Measurements from ENCODE around the gene NPY5R. TPM values are rescaled to one million over a fixed set of nuclear protein-coding genes. Genes with fewer than 3 reads are reported as not detected.

The NPY5R gene
- total RNA-seq, 1 donor = not detected

DNA sequence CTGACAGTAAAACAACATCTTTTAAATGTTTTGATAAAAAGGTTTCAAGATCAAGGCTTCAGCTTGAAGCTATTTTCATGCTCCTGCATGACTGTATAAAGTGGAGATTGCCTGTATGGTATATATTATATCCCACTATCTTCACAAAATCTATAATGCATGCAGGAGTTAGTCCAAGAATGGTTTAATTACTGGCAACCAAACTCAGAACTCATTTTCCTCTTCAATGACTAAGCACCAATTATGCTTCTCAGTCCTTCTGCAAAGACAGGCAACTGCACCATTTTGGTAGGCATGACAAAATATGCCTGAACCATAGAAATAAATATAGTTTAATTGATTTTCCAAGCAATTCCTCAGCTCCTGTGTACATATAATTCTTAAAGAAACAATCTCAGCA is 54.5 kb downstream of the NPY5R start:
- no peak overlapping the region for H3K4me2 ChIP-seq (ENCODE audit: insufficient read depth, low read length)
- TF ChIP-seq, protein P1, sequence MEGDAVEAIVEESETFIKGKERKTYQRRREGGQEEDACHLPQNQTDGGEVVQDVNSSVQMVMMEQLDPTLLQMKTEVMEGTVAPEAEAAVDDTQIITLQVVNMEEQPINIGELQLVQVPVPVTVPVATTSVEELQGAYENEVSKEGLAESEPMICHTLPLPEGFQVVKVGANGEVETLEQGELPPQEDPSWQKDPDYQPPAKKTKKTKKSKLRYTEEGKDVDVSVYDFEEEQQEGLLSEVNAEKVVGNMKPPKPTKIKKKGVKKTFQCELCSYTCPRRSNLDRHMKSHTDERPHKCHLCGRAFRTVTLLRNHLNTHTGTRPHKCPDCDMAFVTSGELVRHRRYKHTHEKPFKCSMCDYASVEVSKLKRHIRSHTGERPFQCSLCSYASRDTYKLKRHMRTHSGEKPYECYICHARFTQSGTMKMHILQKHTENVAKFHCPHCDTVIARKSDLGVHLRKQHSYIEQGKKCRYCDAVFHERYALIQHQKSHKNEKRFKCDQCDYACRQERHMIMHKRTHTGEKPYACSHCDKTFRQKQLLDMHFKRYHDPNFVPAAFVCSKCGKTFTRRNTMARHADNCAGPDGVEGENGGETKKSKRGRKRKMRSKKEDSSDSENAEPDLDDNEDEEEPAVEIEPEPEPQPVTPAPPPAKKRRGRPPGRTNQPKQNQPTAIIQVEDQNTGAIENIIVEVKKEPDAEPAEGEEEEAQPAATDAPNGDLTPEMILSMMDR (IDR thresholded peaks at IDR 0.05; ENCODE audit: extremely low read depth, low read depth, low read length) = no peak

DNA sequence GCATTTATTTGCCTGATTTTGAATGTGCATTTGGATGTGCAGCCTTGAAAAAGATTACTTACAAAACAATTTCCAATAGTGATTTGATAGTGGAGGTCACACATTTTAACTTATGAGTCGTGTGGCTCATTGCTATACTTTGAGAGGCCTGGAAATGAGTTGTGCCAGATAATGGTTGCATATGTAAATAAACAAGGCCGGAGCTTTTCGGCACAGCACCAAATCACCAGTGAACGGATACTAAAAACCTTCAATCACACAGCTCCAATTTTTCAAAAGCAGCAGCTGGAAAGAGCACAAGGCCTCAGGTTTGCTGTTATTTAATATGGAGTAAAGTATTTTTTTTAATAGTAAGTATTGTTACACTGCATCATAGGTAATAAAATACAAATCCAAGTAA is 57.2 kb downstream of the NPY5R start:
- no peaks in the 10 kb centered on the region for H3K4me1 ChIP-seq (ENCODE audit: insufficient read depth, low read length)
- H3K79me2 ChIP-seq (ENCODE audit: insufficient read depth, low read length) = no peaks in the 10 kb centered on the region
- no peak overlapping the region for H3K4me2 ChIP-seq (ENCODE audit: insufficient read depth, low read length)
- TF ChIP-seq, protein P1 (IDR thresholded peaks at IDR 0.05; ENCODE audit: extremely low read depth, low read depth, low read length) = no peak
- H3K36me3 ChIP-seq (ENCODE audit: insufficient read depth, low read length) = no peaks in the 10 kb centered on the region
- H3K4me3 ChIP-seq (ENCODE audit: insufficient read depth, low read length) = no peak overlapping the region
- no peaks in the 10 kb centered on the region for H3K27me3 ChIP-seq (ENCODE audit: insufficient read depth, low read length)
- no peaks in the 10 kb centered on the region for H4K20me1 ChIP-seq (ENCODE audit: insufficient read depth, low read length)
- no peak overlapping the region for H3K27ac ChIP-seq (ENCODE audit: low read depth, low read length)
- H3K9me3 ChIP-seq (ENCODE audit: low read depth, low read length) = no peaks in the 10 kb centered on the region
- no peak overlapping the region for H2AFZ ChIP-seq (ENCODE audit: low read length)
- DNase-seq (ENCODE audit: insufficient read length, low spot score, missing footprints) = no peak

More for the DNA sequence above, 54.5 kb downstream of the NPY5R start:
- H3K36me3 ChIP-seq (ENCODE audit: insufficient read depth, low read length) = no peaks in the 10 kb centered on the region
- no peak for DNase-seq (ENCODE audit: insufficient read length, low spot score, missing footprints)
- H3K9me3 ChIP-seq (ENCODE audit: low read depth, low read length) = no peaks in the 10 kb centered on the region
- H4K20me1 ChIP-seq (ENCODE audit: insufficient read depth, low read length) = no peaks in the 10 kb centered on the region
- no peak overlapping the region for H3K27ac ChIP-seq (ENCODE audit: low read depth, low read length)
- no peaks in the 10 kb centered on the region for H3K4me1 ChIP-seq (ENCODE audit: insufficient read depth, low read length)
- H3K4me3 ChIP-seq (ENCODE audit: insufficient read depth, low read length) = no peak overlapping the region
- H3K27me3 ChIP-seq (ENCODE audit: insufficient read depth, low read length) = no peaks in the 10 kb centered on the region
- H2AFZ ChIP-seq (ENCODE audit: low read length) = no peak overlapping the region
- no peaks in the 10 kb centered on the region for H3K79me2 ChIP-seq (ENCODE audit: insufficient read depth, low read length)

Other genes starting within 250 kb of the NPY5R start
- 9.8 and 11.2 TPM in 2 replicates for gene NAF1, start 177.0 kb upstream of the NPY5R start, total RNA-seq
- under 0.01 TPM in 2 replicates for gene NPY1R, start 11.3 kb upstream of the NPY5R start, total RNA-seq
- gene TKTL2, start 129.9 kb downstream of the NPY5R start, total RNA-seq = not detected in 2 replicates
- 22.8 and 25.9 TPM in 2 replicates for gene TMA16, start 150.8 kb downstream of the NPY5R start, total RNA-seq

Data from osteoblast (primary cell).